Heart left ventricle (tissue), 16 donors: ENCODE measurements around the gene EPS8L1. TPM values are rescaled to one million over a fixed set of nuclear protein-coding genes. Genes with fewer than 3 reads are reported as not detected.
"Not testable (repeated sequence)": the region's sequence is repeated elsewhere in the genome, so short reads cannot be mapped to it uniquely, and the experiment has no call there.

Source experiments
- ATAC-seq, 4 donors: fragments of 200-7000 bp; cut with Tn5 transposase; one replicate each; pipeline ENCODE4 v1.9.1; 2020 to 2022; ENCODE audit warnings: moderate library complexity in 4 of 4, mild to moderate bottlenecking in 3 of 4, moderate number of reproducible peaks in 1 of 4
- DNase-seq, 5 donors: peaks; one replicate each; pipeline ENCODE4 v3.0.0-alpha.2; 2020
- H3K27ac ChIP-seq, 12 donors: fragments of 200-600 bp; sonication (generic) in 4 of 12; one replicate each; pipeline versions ENCODE4 v1.5.0 to v1.8.0; 2016 to 2022; ENCODE audit warnings: mild to moderate bottlenecking in 2 of 12
- H3K27me3 ChIP-seq, 9 donors: fragments of 200-600 bp; sonication (generic) in 2 of 9; one replicate each; pipeline versions ENCODE4 v1.5.1 to v1.8.0; 2016 to 2022; ENCODE audit warnings: mild to moderate bottlenecking in 3 of 9
- H3K36me3 ChIP-seq, 9 donors: fragments of 200-600 bp; sonication (generic) in 2 of 9; one replicate each; pipeline versions ENCODE4 v1.5.0 to v1.8.0; 2018 to 2022; ENCODE audit warnings: mild to moderate bottlenecking in 2 of 9
- H3K4me1 ChIP-seq, 12 donors: fragments of 200-600 bp; sonication (generic) in 4 of 12; one replicate each; pipeline versions ENCODE4 v1.5.0 to v1.8.0; 2016 to 2022; ENCODE audit warnings: mild to moderate bottlenecking in 3 of 12
- H3K4me3 ChIP-seq, 12 donors: fragments of 200-600 bp; sonication (generic) in 4 of 12; one replicate each; pipeline versions ENCODE4 v1.5.0 to v1.8.0; 2017 to 2022; ENCODE audit warnings: mild to moderate bottlenecking in 9 of 12, moderate library complexity in 4 of 12
- H3K9me3 ChIP-seq, 12 donors: fragments of 200-600 bp; sonication (generic) in 4 of 12; one replicate each; pipeline versions ENCODE4 v1.5.0 to v1.8.0; 2016 to 2022; ENCODE audit warnings: mild to moderate bottlenecking in 1 of 12
- CTCF ChIP-seq, 12 donors: fragments of 200-600 bp; sonication (generic) in 4 of 12; IDR thresholded peaks; one replicate each; pipeline versions ENCODE4 v1.5.0 to v1.8.0; 2018 to 2022; ENCODE audit warnings: antibody characterized with exemption in 12 of 12, mild to moderate bottlenecking in 5 of 12
- POLR2A ChIP-seq, 2 donors: fragments of 450-650 bp; IDR thresholded peaks; one replicate each; pipeline ENCODE4 v1.6.1; 2017; ENCODE audit warnings: antibody characterized with exemption in 2 of 2, mild to moderate bottlenecking in 2 of 2, moderate library complexity in 2 of 2
- WGBS, 4 donors: extraction: QIAGEN DNeasy Blood & Tissue Kit in 2 of 4; methylation state at CpG; one replicate each; pipeline versions ENCODE4 v1.1.5 to v1.1.7; 2013 to 2018; 5-methylcytosine and 5-hydroxymethylcytosine counted together
- intact Hi-C, 10 donors: fragments of 100-400 bp; cut with DNase I; formaldehyde crosslinking; loops; one replicate each; pipeline versions ENCODE4 v1.11.1 to v1.14.2; 2022
- polyA plus RNA-seq, 2 donors: library from polyadenylated mRNA; stranded (reverse); fragments of 200-250 nt; gene quantifications; one replicate each; pipeline ENCODE4 v1.2.3, GENCODE V29; 2013
- total RNA-seq, 9 donors: library from RNA; depleted of rRNA in 2 of 9; stranded (reverse); fragments of >200 nt in 2 of 9; fragmentation: NEBNext Ultra II Directional in 3 of 9; extraction: Animal tissue kit (Norgen Biotek cat#: 25700) in 3 of 9; gene quantifications; one replicate each; pipeline versions ENCODE4 v1.1.0 to v1.2.4, GENCODE V29; 2016 to 2023
- donor health status: ischemic (EF 13 %, LVEDD 7.1; RV severe dilation, severe dysfunction).
- donor health status: healthy with polysubstance abuse.
- donor health status: DM: no; HTN: yes; CAD: no.
- donor health status: DM: no; HTN: no; CAD: no.
- donor health status: ischemic (EF 25% LVEDD 6.9; RV normal size, moderate dysfunction).
- donor health status: ischemic (EF 25% LVEDD 5.7; RV mildly dilated, moderate dysfunction).
- donor health status: healthy.
- donor health status: DM: yes; HTN: yes; CAD: no.
- donor health status: ischemic (EF 35%, LVEDD 5.7; RV mildly dilated, moderate dysfunction).
- donor health status: nonischemic (EF 11% LVEDD 7.7; RV severe dilation, severe dysfunction).
- donor health status: DM: yes; HTN: yes; CAD: no.
- donor health status: PGD.
- donor health status: ischemic (EF 29% LVEDD 5.4; RV normal size, mild dysfunction).
- donor health status: nonischemic (EF 23%, LVEDD 6.1; RV moderate dilation, normal function).

The EPS8L1 gene
- total and polyA plus RNA-seq, 11 donors: 0.44 to 25.5 (median 2.0) TPM

GRCh38 chr19:55031178-55031577, 44.5 kb upstream of the EPS8L1 start:
- intact Hi-C loops: no loop called here
- H3K27me3 ChIP-seq: no peaks in the 10 kb centered on the region
- H3K36me3 ChIP-seq: no peaks in the 10 kb centered on the region
- no peak overlapping the region for H3K4me3 ChIP-seq
- no peaks in the 10 kb centered on the region for H3K4me1 ChIP-seq
- no peak for DNase-seq
- TF ChIP-seq POLR2A (IDR thresholded peaks at IDR 0.05) (no peak), CTCF (IDR thresholded peaks at IDR 0.05) (no peak)
- WGBS, 4 donors: 83 to 93% (median 88%) methylated on average over 7 of the region's 7 CpGs
- H3K27ac ChIP-seq: no peak overlapping the region
- no peak for ATAC-seq
- H3K9me3 ChIP-seq: no peaks in the 10 kb centered on the region

GRCh38 chr19:55032170-55032800, 43.4 kb upstream of the EPS8L1 start:
- no peaks in the 10 kb centered on the region for H3K36me3 ChIP-seq
- H3K9me3 ChIP-seq: no peaks in the 10 kb centered on the region
- TF ChIP-seq POLR2A (IDR thresholded peaks at IDR 0.05) (no peak), CTCF (IDR thresholded peaks at IDR 0.05) (no peak)
- H3K27ac ChIP-seq: no peak overlapping the region
- DNase-seq (no peak), ATAC-seq (peak in 2 of 4 donors; percentile 30 to 34)
- 84 to 91% (median 89%) methylated on average over 19 to 22 of the region's 22 CpGs for WGBS, 4 donors
- intact Hi-C loops: no loop called here
- no peaks in the 10 kb centered on the region for H3K27me3 ChIP-seq
- no peaks in the 10 kb centered on the region for H3K4me1 ChIP-seq
- H3K4me3 ChIP-seq: no peak overlapping the region

- H3K36me3 ChIP-seq, ATAC-seq, intact Hi-C loops, H3K4me1 ChIP-seq, DNase-seq, H3K4me3 ChIP-seq, H3K27me3 ChIP-seq, H3K9me3 ChIP-seq, H3K27ac ChIP-seq: not testable (repeated sequence)
- WGBS, 4 donors: 92 to 94% (median 93%) methylated on average over 47 to 70 of the region's 70 CpGs
These were observed 42.6 kb upstream of the EPS8L1 start for GRCh38 chr19:55032976-55033643.

GRCh38 chr19:55034751-55035150, 40.9 kb upstream of the EPS8L1 start:
- no peak for TF ChIP-seq CTCF (IDR thresholded peaks at IDR 0.05)
- no peak for TF ChIP-seq POLR2A (IDR thresholded peaks at IDR 0.05)
- no peak for ATAC-seq
- Histone ChIP-seq H3K9me3 (no peaks in the 10 kb centered on the region), H3K27ac (no peak overlapping the region), H3K4me3 (no peak overlapping the region), H3K27me3 (no peaks in the 10 kb centered on the region), H3K36me3 (peaks cover 0 to under 1% (median 0%) of the 10 kb centered on the region in 9 donors), H3K4me1 (no peaks in the 10 kb centered on the region)
- WGBS, 4 donors: 92 to 99% (median 93%) methylated on average over 13 of the region's 13 CpGs
- intact Hi-C loops: no loop called here
- DNase-seq: no peak
